HL-60 (cell line): ENCODE data around the gene VILL.

Source experiments
- CTCF ChIP-seq: IDR thresholded peaks from one replicate; pipeline ENCODE4 v1.5.1; 2011; ENCODE audit warnings: low read length, control low read depth, inconsistent platforms; ENCODE audit not compliant: insufficient read depth
- POLR2AphosphoS5 ChIP-seq: IDR thresholded peaks from 2 replicates; pipeline ENCODE4 v1.6.1; 2012; ENCODE audit warnings: low read depth
- REST ChIP-seq: IDR thresholded peaks from 2 replicates; pipeline ENCODE4 v1.6.1; 2012; ENCODE audit warnings: low read depth; ENCODE audit not compliant: insufficient replicate concordance
- SPI1 ChIP-seq: IDR thresholded peaks from 2 replicates; pipeline ENCODE4 v1.6.1; 2012; ENCODE audit warnings: low read depth, mild to moderate bottlenecking, borderline replicate concordance

GRCh38 chr3:38046027-38046426, 55.4 kb downstream of the VILL start:
- TF ChIP-seq CTCF (no peak), REST (no peak), POLR2AphosphoS5 (no peak), SPI1 (no peak)
